SW 1271 (cell line): Measurements from ENCODE around the gene SLC35F1.
"Not testable (repeated sequence)": the region's sequence is repeated elsewhere in the genome, so short reads cannot be mapped to it uniquely, and the experiment has no call there.

Experiments used
- DNase-seq, 2 experiments: peaks; one replicate each; lab custom pipeline; 2025; lab: John Stamatoyannopoulos, UW

SLC35F1 gene

GRCh38 chr6:117927866-117928265 is 20.8 kb downstream of the SLC35F1 start:
- no peak for DNase-seq

GRCh38 chr6:117928833-117929232 is 21.8 kb downstream of the SLC35F1 start:
- no peak for DNase-seq

- no peak for DNase-seq
Observed at GRCh38 chr6:117929501-117929900, 22.4 kb downstream of the SLC35F1 start.

- DNase-seq: no peak
Observed at GRCh38 chr6:117930645-117931044, 23.6 kb downstream of the SLC35F1 start.

- no peak for DNase-seq
Observed at GRCh38 chr6:117932001-117932400, 24.9 kb downstream of the SLC35F1 start.

GRCh38 chr6:117932676-117933075 is 25.6 kb downstream of the SLC35F1 start:
- no peak for DNase-seq

GRCh38 chr6:117933471-117933870 is 26.4 kb downstream of the SLC35F1 start:
- no peak for DNase-seq

- DNase-seq: no peak
Observed at GRCh38 chr6:117938311-117938995, 31.4 kb downstream of the SLC35F1 start.

GRCh38 chr6:117947234-117947633 is 40.2 kb downstream of the SLC35F1 start:
- no peak for DNase-seq

- no peak for DNase-seq
Observed at GRCh38 chr6:117951783-117952182, 44.7 kb downstream of the SLC35F1 start.

- DNase-seq: no peak
Observed at GRCh38 chr6:117955684-117956256, 48.7 kb downstream of the SLC35F1 start.

GRCh38 chr6:117956386-117956785 is 49.3 kb downstream of the SLC35F1 start:
- no peak for DNase-seq

GRCh38 chr6:117958536-117958935 is 51.5 kb downstream of the SLC35F1 start:
- DNase-seq: no peak

GRCh38 chr6:117960877-117961276 is 53.8 kb downstream of the SLC35F1 start:
- DNase-seq: no peak

- no peak for DNase-seq
Observed at GRCh38 chr6:117961301-117961700, 54.2 kb downstream of the SLC35F1 start.

- DNase-seq: not testable (repeated sequence)
Observed at GRCh38 chr6:117965763-117966162, 58.7 kb downstream of the SLC35F1 start.

- no peak for DNase-seq
Observed at GRCh38 chr6:117971637-117972036, 64.6 kb downstream of the SLC35F1 start.

- DNase-seq: no peak
Observed at GRCh38 chr6:117974914-117975627, 68.0 kb downstream of the SLC35F1 start.

- peak in 1 of 2 experiments; percentile 48 for DNase-seq
Observed at GRCh38 chr6:117976030-117976651, 69.1 kb downstream of the SLC35F1 start.

GRCh38 chr6:117985916-117986315 is 78.9 kb downstream of the SLC35F1 start:
- no peak for DNase-seq

- DNase-seq: no peak
Observed at GRCh38 chr6:117986396-117986795, 79.3 kb downstream of the SLC35F1 start.

- no peak for DNase-seq
Observed at GRCh38 chr6:117989086-117989485, 82.0 kb downstream of the SLC35F1 start.

GRCh38 chr6:117990151-117990550 is 83.1 kb downstream of the SLC35F1 start:
- DNase-seq: no peak
